HuH-7 (cell line): ENCODE measurements around the gene FKBP14.
A peak's percentile ranks its signal among the peaks of the same experiment; 100 is the strongest.
"Not testable (repeated sequence)": the region's sequence is repeated elsewhere in the genome, so short reads cannot be mapped to it uniquely, and the experiment has no call there.

ENCODE experiments used
- DNase-seq: peaks from one replicate; pipeline ENCODE4 v3.0.0; 2011; ENCODE audit warnings: low spot score

Gene FKBP14

GRCh38 chr7:29990931-29991330, 35.6 kb downstream of the FKBP14 start:
- no peak for DNase-seq

GRCh38 chr7:29989257-29989995, 37.1 kb downstream of the FKBP14 start, which contains the start of gene SCRN1:
TSS of gene SCRN1 (minus strand) at chr7:29989801. CDS start at chr7:29969067, 20,734 bp downstream.
- peak; percentile 75 for DNase-seq

- DNase-seq, result peak; percentile 52
These were observed 37.9 kb downstream of the FKBP14 start for GRCh38 chr7:29988424-29989256.

- peak; percentile 51 for DNase-seq
These were observed 38.6 kb downstream of the FKBP14 start for GRCh38 chr7:29987811-29988317.

GRCh38 chr7:29987083-29987482, 39.4 kb downstream of the FKBP14 start:
- DNase-seq, result no peak

- no peak for DNase-seq
These were observed 46.4 kb downstream of the FKBP14 start for GRCh38 chr7:29980151-29980550.

GRCh38 chr7:29977886-29978651, 48.4 kb downstream of the FKBP14 start:
- peak; percentile 57 for DNase-seq

- DNase-seq, result no peak
These were observed 49.7 kb downstream of the FKBP14 start for GRCh38 chr7:29976673-29977415.

GRCh38 chr7:29976266-29976665, 50.2 kb downstream of the FKBP14 start:
- DNase-seq, result no peak

- no peak for DNase-seq
These were observed 50.9 kb downstream of the FKBP14 start for GRCh38 chr7:29975561-29975960.

GRCh38 chr7:29974286-29974685, 52.2 kb downstream of the FKBP14 start:
- no peak for DNase-seq

GRCh38 chr7:29972315-29972669, 54.2 kb downstream of the FKBP14 start:
- no peak for DNase-seq

- no peak for DNase-seq
These were observed 54.8 kb downstream of the FKBP14 start for GRCh38 chr7:29971566-29972314.

- DNase-seq, result no peak
These were observed 56.3 kb downstream of the FKBP14 start for GRCh38 chr7:29970158-29970557.

GRCh38 chr7:29969738-29970137, 56.8 kb downstream of the FKBP14 start:
- no peak for DNase-seq

GRCh38 chr7:29968683-29969395, 57.7 kb downstream of the FKBP14 start:
- DNase-seq, result no peak

GRCh38 chr7:29965030-29965429, 61.5 kb downstream of the FKBP14 start:
- no peak for DNase-seq

- DNase-seq, result no peak
These were observed 64.5 kb downstream of the FKBP14 start for GRCh38 chr7:29962035-29962434.

GRCh38 chr7:29961611-29962010, 64.9 kb downstream of the FKBP14 start:
- not testable (repeated sequence) for DNase-seq
